MCF 10A (cell line): ENCODE measurements around the gene KIAA1549. TPM values are rescaled to one million over a fixed set of nuclear protein-coding genes. Genes with fewer than 3 reads are reported as not detected.

ENCODE experiments used
- BruUV-seq: library from RNA; stranded (reverse); fragments of 400-500 nt; replicated peaks from 2 replicates; lab custom pipeline; 2021; lab: Mats Ljungman, UMichigan
- CTCF ChIA-PET: fragments of 300-600 bp; sonication (Branson Sonifier 250); formaldehyde crosslinking; extraction: SDS; loops from one replicate; lab custom pipeline; 2021; ENCODE audit warnings: antibody characterized with exemption, inconsistent platforms; lab: Yijun Ruan, JAX
- POLR2A ChIA-PET: fragments of 300-600, 350-650 bp; sonication (Branson Sonifier 250); formaldehyde crosslinking; extraction: SDS; loops from one replicate; lab custom pipeline; 2020; ENCODE audit warnings: antibody characterized with exemption, inconsistent platforms; lab: Yijun Ruan, JAX
- DNase-seq: peaks from one replicate; pipeline ENCODE4 v3.0.0-alpha.2; 2018; ENCODE audit not compliant: unreplicated experiment
- H3K27ac Mint-ChIP-seq: one replicate; pipeline ENCODE4 v1.8.0; 2022; ENCODE audit warnings: mild to moderate bottlenecking, low read depth, mixed read lengths; ENCODE audit not compliant: unreplicated experiment
- H3K27me3 Mint-ChIP-seq: one replicate; pipeline ENCODE4 v1.8.0; 2022; ENCODE audit warnings: mixed read lengths; ENCODE audit not compliant: insufficient read depth, unreplicated experiment
- H3K36me3 Mint-ChIP-seq: one replicate; pipeline ENCODE4 v1.8.0; 2022; ENCODE audit warnings: mild to moderate bottlenecking, moderate library complexity, mixed read lengths; ENCODE audit not compliant: insufficient read depth, unreplicated experiment
- H3K4me1 Mint-ChIP-seq: one replicate; pipeline ENCODE4 v1.8.0; 2022; ENCODE audit warnings: mixed read lengths; ENCODE audit not compliant: insufficient read depth, unreplicated experiment
- H3K4me3 Mint-ChIP-seq: one replicate; pipeline ENCODE4 v1.8.0; 2022; ENCODE audit warnings: mild to moderate bottlenecking, moderate library complexity, mixed read lengths; ENCODE audit not compliant: unreplicated experiment
- H3K9me3 Mint-ChIP-seq: one replicate; pipeline ENCODE4 v1.8.0; 2022; ENCODE audit warnings: mixed read lengths; ENCODE audit not compliant: unreplicated experiment
- intact Hi-C: fragments of 100-400 bp; cut with micrococcal nuclease; formaldehyde crosslinking; loops from 2 replicates; pipeline ENCODE4 v1.14.1; 2022
- total RNA-seq: library from RNA; stranded (reverse); gene quantifications from 2 replicates; pipeline ENCODE4 v1.2.3, GENCODE V29; 2022
- TF ChIP-seq, protein P1 (sequence below): fragments of 200-600 bp; IDR thresholded peaks from one replicate; pipeline ENCODE4 v1.8.0; 2022; ENCODE audit warnings: antibody characterized with exemption, mild to moderate bottlenecking; ENCODE audit not compliant: unreplicated experiment

Gene KIAA1549
- total RNA-seq, 1 experiment from 2014 or later, result 7.1 TPM

DNA sequence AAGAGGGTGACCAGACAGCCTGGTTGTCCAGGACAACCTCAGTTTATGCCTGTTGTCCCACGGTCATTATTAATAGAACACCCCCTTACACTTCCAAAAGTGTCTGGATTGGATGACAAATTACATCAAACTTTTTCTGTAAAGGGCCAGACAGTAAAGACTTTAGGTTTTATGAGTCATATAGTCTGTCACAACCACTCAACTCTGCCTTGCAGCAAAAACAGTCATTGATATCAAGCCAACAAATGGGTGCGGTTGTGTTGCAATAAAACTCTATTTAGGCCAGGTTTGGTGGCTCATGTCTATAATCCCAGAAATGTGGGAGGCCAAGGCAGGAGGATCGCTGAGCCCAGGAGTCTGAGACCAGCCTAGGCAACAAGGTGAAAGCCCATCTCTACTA lies 116.5 kb downstream of the KIAA1549 start:
- Mint-ChIP-seq H3K9me3 (no peaks in the 10 kb centered on the region), H3K27me3 (no peaks in the 10 kb centered on the region), H3K27ac (peak overlapping the region; percentile 79), H3K36me3 (peaks cover 18% of the 10 kb centered on the region), H3K4me1 (peaks cover 20% of the 10 kb centered on the region), H3K4me3 (peak overlapping the region; percentile 7)
- DNase-seq, result peak; percentile 96
- ChIA-PET POLR2A (no interaction called here), CTCF (no interaction called here)
- no TSS peak for BruUV-seq
- intact Hi-C loops, result loop anchor here (10.0 kb wide), 2 partner anchors 400 to 960 kb away; partner anchors contain the start of gene TRIM24
- TF ChIP-seq, protein P1, sequence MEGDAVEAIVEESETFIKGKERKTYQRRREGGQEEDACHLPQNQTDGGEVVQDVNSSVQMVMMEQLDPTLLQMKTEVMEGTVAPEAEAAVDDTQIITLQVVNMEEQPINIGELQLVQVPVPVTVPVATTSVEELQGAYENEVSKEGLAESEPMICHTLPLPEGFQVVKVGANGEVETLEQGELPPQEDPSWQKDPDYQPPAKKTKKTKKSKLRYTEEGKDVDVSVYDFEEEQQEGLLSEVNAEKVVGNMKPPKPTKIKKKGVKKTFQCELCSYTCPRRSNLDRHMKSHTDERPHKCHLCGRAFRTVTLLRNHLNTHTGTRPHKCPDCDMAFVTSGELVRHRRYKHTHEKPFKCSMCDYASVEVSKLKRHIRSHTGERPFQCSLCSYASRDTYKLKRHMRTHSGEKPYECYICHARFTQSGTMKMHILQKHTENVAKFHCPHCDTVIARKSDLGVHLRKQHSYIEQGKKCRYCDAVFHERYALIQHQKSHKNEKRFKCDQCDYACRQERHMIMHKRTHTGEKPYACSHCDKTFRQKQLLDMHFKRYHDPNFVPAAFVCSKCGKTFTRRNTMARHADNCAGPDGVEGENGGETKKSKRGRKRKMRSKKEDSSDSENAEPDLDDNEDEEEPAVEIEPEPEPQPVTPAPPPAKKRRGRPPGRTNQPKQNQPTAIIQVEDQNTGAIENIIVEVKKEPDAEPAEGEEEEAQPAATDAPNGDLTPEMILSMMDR, result no peak

DNA sequence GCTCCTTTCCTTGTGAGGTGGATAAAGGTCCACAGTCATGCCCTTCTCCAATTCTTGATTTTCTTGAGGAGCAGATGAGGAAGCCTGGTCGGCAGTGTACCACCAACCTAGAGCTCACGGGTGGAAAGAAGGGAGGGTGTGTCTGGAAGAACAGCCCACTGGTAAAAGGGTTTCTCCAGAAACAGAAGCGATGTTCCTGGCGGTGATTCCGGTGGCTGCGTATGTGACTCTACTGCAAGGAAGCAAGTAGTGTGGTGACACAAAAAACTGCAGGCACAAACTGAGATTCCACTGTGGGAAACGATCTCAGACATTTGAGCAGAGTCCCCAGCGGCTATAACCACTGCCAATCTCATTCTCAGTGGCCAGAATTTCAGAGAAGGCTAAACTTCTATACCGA lies 117.3 kb downstream of the KIAA1549 start:
- H3K9me3 Mint-ChIP-seq, result no peaks in the 10 kb centered on the region
- ChIA-PET CTCF (interaction anchor here (0.5 kb wide), 1 partner anchor 510 kb away, joined by 3 read pairs; no protein-coding TSS in a partner anchor), POLR2A (no interaction called here)
- peak overlapping the region; percentile 79 for H3K27ac Mint-ChIP-seq
- no peaks in the 10 kb centered on the region for H3K27me3 Mint-ChIP-seq
- peaks cover 18% of the 10 kb centered on the region for H3K36me3 Mint-ChIP-seq
- peaks cover 20% of the 10 kb centered on the region for H3K4me1 Mint-ChIP-seq
- no peak overlapping the region for H3K4me3 Mint-ChIP-seq
- no TSS peak for BruUV-seq
- TF ChIP-seq, protein P1, result no peak
- intact Hi-C loops, result loop anchor here (10.0 kb wide), 2 partner anchors 399 to 959 kb away; partner anchors contain the start of gene TRIM24
- DNase-seq, result no peak

DNA sequence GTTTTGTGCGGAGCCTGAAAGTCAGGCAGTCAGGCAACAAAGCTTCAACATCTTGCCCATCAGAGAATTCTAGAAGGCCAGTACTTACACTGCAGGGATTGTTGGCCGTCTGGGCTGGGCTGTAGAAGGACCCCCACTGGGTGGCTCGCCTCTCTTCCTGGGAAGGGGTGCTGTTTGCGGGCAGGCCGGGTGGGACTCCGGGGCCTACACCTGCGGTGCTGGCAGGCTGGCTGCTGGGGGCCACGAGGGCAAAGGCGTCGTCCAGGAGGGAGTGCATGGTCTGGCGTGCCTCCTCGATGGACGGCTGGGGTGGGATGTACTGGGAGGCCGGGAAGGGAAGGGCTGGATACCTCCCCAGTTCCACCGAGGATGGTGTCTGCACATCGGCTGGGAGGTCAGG lies 120.1 kb downstream of the KIAA1549 start:
- POLR2A ChIA-PET, result no interaction called here
- Mint-ChIP-seq H3K36me3 (peaks cover 11% of the 10 kb centered on the region), H3K4me1 (peaks cover 19% of the 10 kb centered on the region), H3K27me3 (no peaks in the 10 kb centered on the region), H3K9me3 (peaks cover 13% of the 10 kb centered on the region), H3K27ac (no peak overlapping the region), H3K4me3 (no peak overlapping the region)
- TF ChIP-seq, protein P1, result no peak
- CTCF ChIA-PET, result no interaction called here
- intact Hi-C loops, result loop anchor here (10.0 kb wide), 2 partner anchors 396 to 956 kb away; partner anchors contain the start of gene TRIM24
- no TSS peak for BruUV-seq
- no peak for DNase-seq

DNA sequence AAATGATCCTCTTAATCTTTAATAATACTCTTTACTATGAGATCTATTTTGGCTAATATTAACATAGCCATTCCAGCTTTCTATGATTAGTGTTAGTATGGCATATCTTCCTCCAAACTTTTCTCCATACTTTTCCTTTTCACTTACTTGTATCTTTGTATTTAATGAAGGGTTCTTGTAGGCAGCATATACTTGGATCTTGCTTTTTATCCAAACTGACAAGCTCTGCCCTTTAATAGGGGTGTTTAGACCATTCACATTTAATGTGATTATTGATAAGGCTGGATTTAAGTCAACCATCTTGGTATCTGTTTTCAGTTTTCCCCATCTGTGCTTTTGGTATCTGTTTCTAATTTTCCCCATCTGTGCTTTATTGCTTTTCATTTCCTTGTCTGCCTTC lies 123.5 kb downstream of the KIAA1549 start:
- TF ChIP-seq, protein P1, result no peak
- DNase-seq, result no peak
- H3K9me3 Mint-ChIP-seq, result peaks cover 16% of the 10 kb centered on the region
- no peak overlapping the region for H3K27ac Mint-ChIP-seq
- no TSS peak for BruUV-seq
- H3K36me3 Mint-ChIP-seq, result peaks cover 11% of the 10 kb centered on the region
- no peaks in the 10 kb centered on the region for H3K27me3 Mint-ChIP-seq
- no peaks in the 10 kb centered on the region for H3K4me1 Mint-ChIP-seq
- intact Hi-C loops, result no loop called here
- POLR2A ChIA-PET, result no interaction called here
- H3K4me3 Mint-ChIP-seq, result no peak overlapping the region
- CTCF ChIA-PET, result interaction anchor here (0.6 to 1.0 kb wide), 3 partner anchors 29 to 921 kb away, joined by 3 to 6 read pairs (median 5); no protein-coding TSS in a partner anchor
